NCI-H446 treated with DMSO at 0.1 percent for 48 hours (cell line): ENCODE data around the gene RAB11FIP4.

ENCODE experiments used
- DNase-seq: peaks from one replicate; lab custom pipeline; 2025; lab: John Stamatoyannopoulos, UW

RAB11FIP4 gene

DNA sequence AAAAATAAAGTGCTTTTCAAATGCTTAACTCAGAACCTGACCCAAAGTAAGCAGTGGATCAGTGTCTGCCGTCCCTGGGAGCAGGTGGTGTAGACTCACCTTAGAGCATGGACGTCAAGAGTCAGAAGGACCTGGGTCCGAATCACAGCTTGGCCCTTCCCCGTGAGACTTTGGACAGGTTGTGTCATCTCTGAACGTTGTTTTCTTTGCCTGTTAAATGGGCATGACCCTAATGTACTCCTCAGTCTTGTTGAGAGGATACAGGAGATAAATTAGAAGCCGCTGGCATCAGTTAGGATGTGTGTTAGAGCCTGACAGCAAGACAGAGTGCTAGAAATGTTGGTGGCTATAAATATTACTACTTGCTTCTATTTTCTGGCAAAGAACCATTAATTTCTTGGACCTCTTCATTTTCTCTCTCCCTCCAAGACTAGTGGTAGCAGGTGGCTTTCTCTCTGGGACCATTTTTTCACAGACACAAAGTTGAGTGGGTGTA lies 68.8 kb downstream of the RAB11FIP4 start:
- no peak for DNase-seq

DNA sequence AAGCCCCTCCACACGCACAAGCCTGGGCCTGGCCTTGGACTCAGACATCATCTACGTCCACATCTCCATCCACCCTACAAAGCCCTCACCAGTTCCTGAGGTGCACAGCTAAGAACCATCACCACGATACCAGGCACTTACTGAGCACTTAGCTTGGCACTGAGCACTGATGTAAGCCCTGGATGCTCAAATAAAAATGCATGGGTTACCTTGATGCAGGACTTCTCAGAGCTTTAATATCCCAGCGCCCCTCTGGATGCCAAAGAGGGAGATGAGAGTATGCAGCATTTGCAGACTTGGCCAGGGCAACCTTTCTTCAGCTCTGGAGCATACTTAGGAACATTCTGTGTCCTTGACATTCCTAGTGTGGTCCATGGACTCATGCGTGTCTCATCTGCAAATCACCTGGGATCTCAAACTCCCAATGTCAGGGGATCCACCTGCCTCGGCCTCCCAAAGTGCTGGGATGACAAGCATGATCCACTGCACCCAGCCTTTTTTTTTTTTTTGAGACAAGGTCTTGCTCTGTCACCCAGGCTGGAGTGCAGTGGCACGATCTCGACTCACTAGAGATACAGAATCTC lies 69.8 kb downstream of the RAB11FIP4 start:
- no peak for DNase-seq

DNA sequence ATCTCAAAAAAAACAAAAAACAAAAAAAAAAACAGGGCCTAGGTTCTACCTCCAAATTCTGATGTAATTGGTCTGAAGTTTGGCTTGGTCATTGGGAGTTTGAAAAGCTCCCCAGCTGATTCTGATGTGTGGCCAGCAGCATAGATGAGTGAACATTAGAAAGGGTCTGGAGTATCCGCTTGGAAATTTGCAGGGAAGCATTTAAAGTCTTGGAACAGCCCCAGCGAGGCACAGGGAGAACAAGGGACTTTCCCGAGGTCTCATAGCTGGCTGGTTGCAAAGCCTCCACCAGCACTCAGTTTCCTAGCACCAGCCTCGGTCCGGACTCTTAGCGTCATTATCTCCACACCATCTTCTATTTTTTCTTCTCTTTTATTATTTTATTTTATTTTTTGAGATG lies 70.8 kb downstream of the RAB11FIP4 start:
- no peak for DNase-seq

DNA sequence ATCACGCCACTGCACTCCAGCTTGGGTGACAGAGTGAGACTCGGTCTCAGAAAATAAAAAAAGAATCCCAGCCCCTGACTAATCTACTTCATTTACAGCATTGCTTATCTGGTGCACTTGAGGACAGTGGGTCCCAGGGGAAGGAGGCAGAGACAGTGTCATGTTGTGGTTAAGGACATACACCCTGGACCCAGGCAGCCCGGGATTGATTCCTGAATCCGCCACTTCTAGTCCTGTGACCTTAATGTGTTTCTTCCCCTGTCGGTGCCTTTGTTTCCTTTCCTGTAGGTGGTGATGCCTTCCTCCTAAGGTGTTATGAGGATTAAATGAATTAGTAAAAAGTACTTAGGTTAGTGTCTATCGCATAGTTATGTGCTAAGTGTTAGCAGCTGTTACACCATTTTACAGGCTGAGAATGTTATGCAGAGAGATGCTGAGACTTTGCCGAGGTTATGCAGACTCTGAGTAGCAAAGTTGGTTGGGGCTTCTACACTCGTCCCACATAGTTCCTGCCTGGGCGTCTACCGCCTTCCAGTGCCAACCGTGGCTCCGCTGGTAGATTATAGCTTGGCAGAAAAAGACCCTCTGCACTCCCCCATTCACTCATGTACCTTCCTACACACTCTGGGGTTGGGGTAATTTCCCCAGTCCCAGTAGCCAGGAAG lies 74.8 kb downstream of the RAB11FIP4 start:
- no peak for DNase-seq

DNA sequence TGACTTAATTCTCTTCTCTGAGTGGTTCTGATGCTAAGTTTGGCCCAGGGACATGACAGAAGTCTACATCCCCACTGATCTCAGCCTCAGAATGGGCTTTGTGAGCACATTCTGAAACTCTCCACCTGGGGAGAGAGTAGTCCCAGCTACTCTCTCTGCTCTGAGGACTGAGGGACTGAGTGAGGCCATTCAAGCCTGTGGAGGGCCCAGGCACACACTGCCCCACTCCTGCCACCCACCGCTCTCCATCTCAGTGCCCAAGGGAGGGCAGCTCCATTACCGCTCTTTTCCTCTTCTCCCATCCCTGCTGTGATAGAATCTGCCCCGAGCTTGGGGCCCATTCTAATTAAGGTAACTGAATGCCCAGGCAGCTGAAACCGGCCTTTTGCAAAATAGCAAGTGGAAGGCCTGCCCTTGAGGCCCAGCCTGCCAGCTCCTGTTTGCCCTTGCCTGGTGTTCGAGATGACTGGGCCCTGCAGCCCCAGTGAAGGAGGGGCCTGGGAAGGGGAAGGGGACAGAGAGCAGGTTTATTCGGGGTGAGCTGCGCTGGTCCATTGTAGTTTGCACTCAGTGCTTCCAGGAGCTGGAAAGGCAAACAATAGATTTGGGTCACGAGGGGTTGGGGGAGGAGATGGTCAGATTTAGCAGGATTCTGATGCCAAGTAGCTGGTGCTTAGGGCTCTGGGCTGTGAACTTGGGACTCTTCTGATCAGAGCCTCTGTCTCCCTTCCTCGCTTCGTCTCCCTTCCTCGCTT lies 76.2 kb downstream of the RAB11FIP4 start:
- no peak for DNase-seq

DNA sequence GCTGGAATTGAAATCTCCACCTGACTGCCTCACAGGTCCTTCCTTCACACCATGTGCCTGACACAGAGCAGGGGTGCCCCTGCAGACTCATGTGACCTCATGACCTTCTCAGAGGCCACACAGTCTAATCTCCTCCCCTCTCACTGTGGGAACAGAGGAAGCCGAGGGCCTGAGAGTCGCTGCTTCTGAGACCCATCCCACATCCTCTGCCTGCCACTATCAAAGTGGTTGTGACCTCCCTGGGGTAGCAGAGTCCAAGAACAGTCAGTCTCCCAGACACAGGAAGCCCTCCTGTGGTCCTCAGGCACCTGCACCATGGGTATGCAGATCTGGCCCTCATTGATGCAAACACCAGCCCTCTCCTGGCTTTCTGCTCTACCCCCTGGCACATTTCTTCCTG lies 78.5 kb downstream of the RAB11FIP4 start:
- DNase-seq = no peak

DNA sequence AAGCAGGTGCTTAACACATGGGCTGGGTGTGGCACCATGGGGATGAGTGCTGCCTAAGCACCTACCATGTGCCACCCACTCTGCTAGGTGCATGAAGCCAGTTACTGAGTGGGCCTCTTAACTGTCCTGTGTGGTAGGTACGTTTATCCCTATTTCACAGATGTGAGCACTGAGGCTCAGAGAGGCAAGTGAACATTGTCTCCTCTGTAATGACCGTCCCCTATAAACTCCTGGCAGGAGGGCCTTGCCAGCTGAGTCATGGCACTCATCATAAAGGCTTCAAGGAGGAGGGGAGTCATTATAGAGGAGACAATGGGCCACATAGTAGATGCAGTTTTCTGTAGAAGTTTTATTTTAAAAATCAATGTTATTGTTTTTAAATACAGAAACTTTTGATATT lies 79.1 kb downstream of the RAB11FIP4 start:
- DNase-seq = no peak

GRCh38 chr17:31472137-31472536 lies 80.7 kb downstream of the RAB11FIP4 start:
- DNase-seq = no peak

DNA sequence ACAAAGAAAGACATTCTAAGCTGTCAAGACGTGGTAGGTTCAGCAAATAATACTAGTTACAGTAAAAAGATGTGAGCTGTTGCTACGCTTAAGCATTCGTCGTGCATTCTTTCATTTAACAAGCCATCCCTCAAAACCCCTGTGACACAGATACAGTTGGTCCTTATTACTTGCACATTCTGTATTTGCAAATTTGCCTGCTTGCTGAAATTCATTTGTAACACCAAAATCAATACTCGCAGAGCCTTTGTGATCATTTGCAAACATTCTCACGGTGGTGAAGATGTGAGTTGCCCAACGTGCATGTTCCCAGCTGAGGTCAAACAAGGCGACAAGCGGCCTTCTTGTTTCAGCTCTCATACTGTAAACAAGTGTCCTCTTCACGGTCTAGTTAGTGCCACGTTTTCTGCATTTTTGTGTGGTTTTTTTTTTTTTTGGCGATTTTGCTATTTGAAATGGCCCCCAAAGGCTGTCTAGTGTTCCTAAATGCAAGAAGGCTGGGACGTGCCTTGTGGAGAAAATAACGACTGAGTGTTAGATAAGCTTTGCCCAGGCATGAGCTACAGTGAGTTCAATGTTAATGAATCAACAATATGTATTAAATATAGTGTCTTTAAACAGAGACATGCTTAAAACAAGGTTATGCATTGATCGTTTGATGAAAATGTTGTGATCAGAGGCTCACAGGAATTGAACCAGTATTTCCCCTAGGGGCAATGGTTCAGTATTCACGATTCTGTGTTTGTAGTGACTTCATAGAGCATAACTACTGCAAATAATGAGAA lies 84.1 kb downstream of the RAB11FIP4 start:
- no peak for DNase-seq

- no peak for DNase-seq
Observed at GRCh38 chr17:31476525-31477416, 85.3 kb downstream of the RAB11FIP4 start.

GRCh38 chr17:31477417-31478055 lies 86.1 kb downstream of the RAB11FIP4 start:
- DNase-seq = no peak

DNA sequence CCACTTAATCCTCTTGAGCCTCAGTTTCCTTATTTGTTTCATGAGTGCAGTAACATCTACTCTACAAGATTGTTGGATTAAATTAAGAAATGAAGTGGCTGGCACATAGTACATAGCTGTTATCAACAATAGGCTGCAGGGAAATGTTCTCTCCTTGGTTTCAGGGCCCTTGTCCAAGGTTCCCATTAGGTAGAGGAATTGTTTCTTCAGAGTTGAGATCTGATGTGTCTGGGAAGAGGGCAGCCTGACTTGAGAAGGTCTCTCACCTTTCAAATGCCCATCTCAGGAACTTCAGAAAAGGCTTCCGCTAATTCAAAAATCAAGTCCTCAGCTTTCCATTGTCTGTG lies 87.6 kb downstream of the RAB11FIP4 start:
- DNase-seq = no peak

DNA sequence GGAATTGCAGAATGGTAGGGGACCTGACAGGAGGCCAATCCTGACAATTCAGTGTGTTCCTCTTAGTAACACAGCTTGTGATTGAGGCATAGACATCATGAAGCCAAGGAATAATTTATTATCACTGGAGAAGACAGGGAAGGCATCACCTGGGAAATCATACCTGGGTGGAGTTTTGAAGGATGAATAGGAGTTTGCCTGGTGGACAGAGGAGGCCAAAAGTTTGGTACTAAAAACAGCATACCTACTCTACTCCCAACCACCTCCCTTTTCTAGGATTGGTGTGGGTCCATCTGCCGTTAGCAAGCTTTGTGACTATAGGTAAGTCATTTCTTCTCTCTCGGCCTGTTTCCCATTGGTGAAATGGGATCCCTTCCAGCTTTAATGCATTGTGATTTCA lies 88.0 kb downstream of the RAB11FIP4 start:
- no peak for DNase-seq

GRCh38 chr17:31480067-31480466 lies 88.6 kb downstream of the RAB11FIP4 start:
- DNase-seq = no peak

- DNase-seq = no peak
Observed at GRCh38 chr17:31480904-31481782, 89.7 kb downstream of the RAB11FIP4 start.

DNA sequence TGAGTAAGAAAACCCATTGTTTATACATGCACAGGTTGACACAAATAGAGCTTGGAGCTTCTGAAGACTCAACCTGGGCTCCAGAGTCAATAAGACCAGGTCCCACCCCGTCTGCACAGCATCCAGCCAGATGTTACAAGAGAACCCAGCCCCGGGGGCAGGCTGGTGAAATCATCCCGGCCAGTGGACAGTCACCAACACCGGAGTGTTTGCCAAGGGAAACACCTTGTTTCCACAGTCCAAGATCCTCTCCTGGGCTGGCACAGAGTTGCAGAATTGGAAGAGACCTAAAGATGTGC lies 90.3 kb downstream of the RAB11FIP4 start:
- DNase-seq = no peak

GRCh38 chr17:31484821-31485220 lies 93.3 kb downstream of the RAB11FIP4 start:
- no peak for DNase-seq

DNA sequence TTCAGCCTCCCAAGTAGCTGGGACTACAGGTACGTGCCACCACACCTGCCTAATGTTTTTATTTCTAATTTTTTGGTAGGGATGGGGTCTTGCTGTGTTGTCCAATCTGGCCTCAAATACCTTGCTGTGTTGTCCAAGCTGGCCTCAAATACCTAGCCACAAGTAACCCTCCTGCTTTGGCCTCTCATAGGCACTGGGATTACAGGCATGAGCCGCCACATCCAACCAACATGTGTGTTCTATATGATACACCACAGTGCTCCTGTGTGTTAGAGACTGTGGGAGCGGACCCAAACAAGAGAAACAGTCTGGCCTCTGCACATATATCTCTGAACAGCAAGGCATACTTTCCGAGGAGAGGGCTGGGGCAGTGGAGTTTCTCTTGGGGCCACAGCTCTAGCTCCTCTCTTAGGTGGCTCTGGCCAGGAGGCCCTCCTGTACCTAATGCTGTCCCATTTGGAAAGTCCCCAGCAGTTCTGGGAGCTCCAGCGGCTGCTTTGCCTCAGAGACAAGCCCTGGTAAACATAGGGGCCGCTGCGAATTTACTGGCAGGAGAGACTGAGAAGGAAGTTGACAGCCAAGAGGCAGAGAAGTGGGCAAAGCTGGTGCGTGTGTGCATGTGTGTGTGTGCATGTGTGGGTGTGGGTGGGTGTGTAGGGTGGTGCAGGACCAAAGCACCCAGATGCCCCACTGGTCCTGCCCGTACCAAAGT lies 95.0 kb downstream of the RAB11FIP4 start:
- DNase-seq = no peak

GRCh38 chr17:31487063-31487647 lies 95.7 kb downstream of the RAB11FIP4 start:
- DNase-seq = no peak
